ENCODE measurements around the gene ATP1A2. TPM values are rescaled to one million over a fixed set of nuclear protein-coding genes. Genes with fewer than 3 reads are reported as not detected.

The ATP1A2 gene
- total RNA-seq, 1 donor from 2014 or later, result 93.6 TPM

GRCh38 chr1:160154790-160155189 lies 39.2 kb downstream of the ATP1A2 start:
- no peak overlapping the region for H3K4me3 Mint-ChIP-seq
- DNase-seq (ENCODE audit: low read depth, low spot score), result no peak
- no peaks in the 10 kb centered on the region for H3K4me1 Mint-ChIP-seq
- TF ChIP-seq CTCF (conservative IDR thresholded peaks at IDR 0.05), result no peak
- H3K27ac Mint-ChIP-seq (ENCODE audit: unreplicated experiment), result no peak overlapping the region
- H3K36me3 Mint-ChIP-seq (ENCODE audit: low read depth), result no peaks in the 10 kb centered on the region
- no peaks in the 10 kb centered on the region for H3K27me3 Mint-ChIP-seq (ENCODE audit: low read depth)
- no peaks in the 10 kb centered on the region for H3K9me3 Mint-ChIP-seq

- no peak for DNase-seq (ENCODE audit: low read depth, low spot score)
- H3K9me3 Mint-ChIP-seq, result no peaks in the 10 kb centered on the region
- no peaks in the 10 kb centered on the region for H3K36me3 Mint-ChIP-seq (ENCODE audit: low read depth)
- no peak for TF ChIP-seq CTCF (conservative IDR thresholded peaks at IDR 0.05)
- H3K27me3 Mint-ChIP-seq (ENCODE audit: low read depth), result no peaks in the 10 kb centered on the region
- no peak overlapping the region for H3K27ac Mint-ChIP-seq (ENCODE audit: unreplicated experiment)
- H3K4me1 Mint-ChIP-seq, result peaks cover 3% of the 10 kb centered on the region
- no peak overlapping the region for H3K4me3 Mint-ChIP-seq
These were observed 40.8 kb downstream of the ATP1A2 start for GRCh38 chr1:160156361-160156760.

GRCh38 chr1:160157174-160157573 lies 41.6 kb downstream of the ATP1A2 start:
- Mint-ChIP-seq H3K9me3 (no peaks in the 10 kb centered on the region), H3K4me1 (peaks cover 11% of the 10 kb centered on the region), H3K27ac (ENCODE audit: unreplicated experiment) (no peak overlapping the region), H3K36me3 (ENCODE audit: low read depth) (no peaks in the 10 kb centered on the region), H3K27me3 (ENCODE audit: low read depth) (no peaks in the 10 kb centered on the region), H3K4me3 (no peak overlapping the region)
- no peak for TF ChIP-seq CTCF (conservative IDR thresholded peaks at IDR 0.05)
- no peak for DNase-seq (ENCODE audit: low read depth, low spot score)

GRCh38 chr1:160158031-160158430 lies 42.5 kb downstream of the ATP1A2 start:
- DNase-seq (ENCODE audit: low read depth, low spot score), result no peak
- H3K4me1 Mint-ChIP-seq, result peaks cover 16% of the 10 kb centered on the region
- H3K27ac Mint-ChIP-seq (ENCODE audit: unreplicated experiment), result no peak overlapping the region
- no peaks in the 10 kb centered on the region for H3K9me3 Mint-ChIP-seq
- H3K4me3 Mint-ChIP-seq, result no peak overlapping the region
- no peak for TF ChIP-seq CTCF (conservative IDR thresholded peaks at IDR 0.05)
- no peaks in the 10 kb centered on the region for H3K27me3 Mint-ChIP-seq (ENCODE audit: low read depth)
- H3K36me3 Mint-ChIP-seq (ENCODE audit: low read depth), result no peaks in the 10 kb centered on the region

- no peak for TF ChIP-seq CTCF (conservative IDR thresholded peaks at IDR 0.05)
- H3K36me3 Mint-ChIP-seq (ENCODE audit: low read depth), result no peaks in the 10 kb centered on the region
- peaks cover under 1% of the 10 kb centered on the region for H3K9me3 Mint-ChIP-seq
- peaks cover 21% of the 10 kb centered on the region for H3K4me1 Mint-ChIP-seq
- H3K4me3 Mint-ChIP-seq, result no peak overlapping the region
- DNase-seq (ENCODE audit: low read depth, low spot score), result no peak
- no peak overlapping the region for H3K27ac Mint-ChIP-seq (ENCODE audit: unreplicated experiment)
- H3K27me3 Mint-ChIP-seq (ENCODE audit: low read depth), result no peaks in the 10 kb centered on the region
These were observed 43.0 kb downstream of the ATP1A2 start for GRCh38 chr1:160158534-160158933.

- no peak for TF ChIP-seq CTCF (conservative IDR thresholded peaks at IDR 0.05)
- H3K27me3 Mint-ChIP-seq (ENCODE audit: low read depth), result no peaks in the 10 kb centered on the region
- no peak overlapping the region for H3K4me3 Mint-ChIP-seq
- H3K36me3 Mint-ChIP-seq (ENCODE audit: low read depth), result no peaks in the 10 kb centered on the region
- DNase-seq (ENCODE audit: low read depth, low spot score), result no peak
- peaks cover 2% of the 10 kb centered on the region for H3K9me3 Mint-ChIP-seq
- H3K4me1 Mint-ChIP-seq, result peaks cover 24% of the 10 kb centered on the region
- H3K27ac Mint-ChIP-seq (ENCODE audit: unreplicated experiment), result no peak overlapping the region
These were observed 44.3 kb downstream of the ATP1A2 start for GRCh38 chr1:160159846-160160245.
